Activated CD8-positive, alpha-beta T cell treated with anti-CD3 and anti-CD28 coated beads for 36 hours (primary cell): ENCODE results near the gene TMEM127. TPM values are rescaled to one million over a fixed set of nuclear protein-coding genes. Genes with fewer than 3 reads are reported as not detected.

Experiments used
- ATAC-seq: fragments of 200-7000 bp; cut with Tn5 transposase; one replicate; pipeline ENCODE4 v1.10.0; 2021; ENCODE audit warnings: mild to moderate bottlenecking, moderate library complexity
- CTCF ChIA-PET: fragments of 350-600 bp; sonication (Branson Sonifier 250); formaldehyde crosslinking; loops from one replicate; lab custom pipeline; 2021; ENCODE audit warnings: antibody characterized with exemption; lab: Charles Lee
- POLR2A ChIA-PET: fragments of 350-600 bp; sonication (Branson Sonifier 250); formaldehyde crosslinking; loops from one replicate; lab custom pipeline; 2021; ENCODE audit warnings: antibody characterized with exemption; lab: Charles Lee
- DNase-seq: peaks from one replicate; pipeline ENCODE4 v3.0.0-alpha.2; 2020
- H3K27ac Mint-ChIP-seq: one replicate; pipeline ENCODE4 v1.8.0; 2021; ENCODE audit warnings: mild to moderate bottlenecking, mixed read lengths
- H3K27me3 Mint-ChIP-seq: one replicate; pipeline ENCODE4 v1.8.0; 2021; ENCODE audit warnings: mixed read lengths
- H3K36me3 Mint-ChIP-seq: one replicate; pipeline ENCODE4 v1.8.0; 2021; ENCODE audit warnings: low read depth, mixed read lengths
- H3K4me1 Mint-ChIP-seq: one replicate; pipeline ENCODE4 v1.8.0; 2021; ENCODE audit warnings: low read depth, mixed read lengths
- H3K4me3 Mint-ChIP-seq: one replicate; pipeline ENCODE4 v1.8.0; 2021; ENCODE audit warnings: mild to moderate bottlenecking, moderate library complexity, mixed read lengths
- H3K9me3 Mint-ChIP-seq: one replicate; pipeline ENCODE4 v1.8.0; 2021; ENCODE audit warnings: mixed read lengths
- CTCF ChIP-seq: fragments of 200-600 bp; IDR thresholded peaks from one replicate; pipeline ENCODE4 v1.8.0; 2022; ENCODE audit warnings: antibody characterized with exemption, mild to moderate bottlenecking
- intact Hi-C: fragments of 100-400 bp; cut with micrococcal nuclease; formaldehyde crosslinking; loops from one replicate; pipeline ENCODE4 v1.10.0; 2022
- total RNA-seq, 2 experiments: library from RNA; stranded (reverse); gene quantifications; one replicate each; pipeline ENCODE4 v1.2.3, GENCODE V29; 2021

Gene TMEM127
- total RNA-seq, 2 experiments from 2014 or later = 13.1 to 15.0 TPM

- Mint-ChIP-seq H3K36me3 (peaks cover 40% of the 10 kb centered on the region), H3K27me3 (no peaks in the 10 kb centered on the region), H3K4me3 (peak overlapping the region; percentile 85), H3K4me1 (peaks cover 51% of the 10 kb centered on the region), H3K9me3 (no peaks in the 10 kb centered on the region), H3K27ac (peak overlapping the region; percentile 94)
- ChIA-PET CTCF (interaction anchor here (1.0 to 2.7 kb wide), 9 partner anchors 9 to 273 kb away, joined by 3 to 12 read pairs (median 7); partner anchors contain the start of gene STARD7), POLR2A (interaction anchor here (1.4 to 2.9 kb wide), 2 partner anchors 19 to 56 kb away, joined by 3 to 9 read pairs; no protein-coding TSS in a partner anchor)
- peak; percentile 45 for DNase-seq
- intact Hi-C loops = no loop called here
- TF ChIP-seq CTCF = no peak
- peak; percentile 13 for ATAC-seq
These were observed 403 bp downstream of the TMEM127 start for GRCh38 chr2:96265349-96265839.

- Mint-ChIP-seq H3K27ac (peak overlapping the region; percentile 82), H3K27me3 (no peaks in the 10 kb centered on the region), H3K36me3 (peaks cover 38% of the 10 kb centered on the region), H3K4me1 (peaks cover 57% of the 10 kb centered on the region), H3K9me3 (no peaks in the 10 kb centered on the region), H3K4me3 (peak overlapping the region; percentile 85)
- ChIA-PET POLR2A (interaction anchor here (0.7 to 2.9 kb wide), 4 partner anchors 18 to 56 kb away, joined by 3 to 9 read pairs (median 4); partner anchors contain the start of genes SNRNP200 and STARD7), CTCF (interaction anchor here (0.6 to 2.7 kb wide), 15 partner anchors 9 to 272 kb away, joined by 3 to 14 read pairs (median 6); partner anchors contain the start of genes ASTL and STARD7)
- intact Hi-C loops = loop anchor here (5.0 kb wide), 1 partner anchor 128 kb away; the partner anchor contains the start of gene ASTL
- TF ChIP-seq CTCF = peak; percentile 63
- ATAC-seq (peak; percentile 1), DNase-seq (peak; percentile 70)
These were observed 995 bp downstream of the TMEM127 start for GRCh38 chr2:96264656-96265348.

- Mint-ChIP-seq H3K36me3 (peaks cover 33% of the 10 kb centered on the region), H3K27ac (peak overlapping the region; percentile 82), H3K9me3 (no peaks in the 10 kb centered on the region), H3K4me1 (peaks cover 64% of the 10 kb centered on the region), H3K4me3 (peak overlapping the region; percentile 85), H3K27me3 (no peaks in the 10 kb centered on the region)
- no peak for TF ChIP-seq CTCF
- ATAC-seq (no peak), DNase-seq (no peak)
- CTCF ChIA-PET = interaction anchor here (0.6 to 2.6 kb wide), 15 partner anchors 8 to 271 kb away, joined by 3 to 14 read pairs (median 4); partner anchors contain the start of genes ASTL and STARD7
- POLR2A ChIA-PET = interaction anchor here (0.7 to 1.4 kb wide), 4 partner anchors 17 to 122 kb away, joined by 3 to 5 read pairs (median 3); partner anchors contain the start of genes SNRNP200 and STARD7
- intact Hi-C loops = loop anchor here (5.0 kb wide), 1 partner anchor 127 kb away; the partner anchor contains the start of gene ASTL
These were observed 1.7 kb downstream of the TMEM127 start for GRCh38 chr2:96264086-96264485.

- CTCF ChIA-PET = interaction anchor here (2.0 to 2.2 kb wide), 2 partner anchors 87 to 270 kb away, joined by 6 to 11 read pairs; no protein-coding TSS in a partner anchor
These were observed 3.5 kb downstream of the TMEM127 start for GRCh38 chr2:96262306-96262705.

More at GRCh38 chr2:96262306-96262705, 3.5 kb downstream of the TMEM127 start:
- POLR2A ChIA-PET = interaction anchor here (1.4 to 1.5 kb wide), 3 partner anchors 10 to 119 kb away, joined by 4 to 6 read pairs (median 6); partner anchors contain the start of gene STARD7
- H3K27me3 Mint-ChIP-seq = no peaks in the 10 kb centered on the region
- TF ChIP-seq CTCF = no peak
- H3K4me3 Mint-ChIP-seq = no peak overlapping the region
- DNase-seq (no peak), ATAC-seq (no peak)
- H3K9me3 Mint-ChIP-seq = no peaks in the 10 kb centered on the region
- H3K36me3 Mint-ChIP-seq = peaks cover 21% of the 10 kb centered on the region
- H3K27ac Mint-ChIP-seq = no peak overlapping the region
- intact Hi-C loops = loop anchor here (2.0 to 5.0 kb wide), 2 partner anchors 58 to 125 kb away; partner anchors contain the start of gene ASTL
- peaks cover 64% of the 10 kb centered on the region for H3K4me1 Mint-ChIP-seq
